HCEC 1CT (cell line): ENCODE results near the gene NPR1.
"Not testable (repeated sequence)": the region's sequence is repeated elsewhere in the genome, so short reads cannot be mapped to it uniquely, and the experiment has no call there.

Source experiments
- DNase-seq: peaks from one replicate; pipeline ENCODE4 v3.0.0-alpha.2; 2017

NPR1 gene

DNA sequence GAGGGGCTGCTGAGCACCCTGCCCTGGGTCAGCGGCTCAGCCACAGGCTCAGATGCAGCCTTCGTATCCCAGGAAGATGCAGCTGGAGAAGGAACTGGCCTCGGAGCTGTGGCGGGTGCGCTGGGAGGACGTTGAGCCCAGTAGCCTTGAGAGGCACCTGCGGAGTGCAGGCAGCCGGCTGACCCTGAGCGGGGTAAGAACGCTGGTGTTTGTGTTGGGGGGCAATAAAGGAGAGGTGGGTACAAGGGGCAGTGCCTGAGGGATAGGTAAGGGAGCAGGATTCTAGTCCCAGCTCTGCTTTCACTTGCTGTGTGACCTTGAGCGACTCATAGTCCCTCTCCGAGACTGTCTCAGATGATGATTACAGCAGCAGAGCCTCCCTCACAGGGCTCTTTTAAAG, 6.4 kb downstream of the NPR1 start:
- DNase-seq, result no peak

DNA sequence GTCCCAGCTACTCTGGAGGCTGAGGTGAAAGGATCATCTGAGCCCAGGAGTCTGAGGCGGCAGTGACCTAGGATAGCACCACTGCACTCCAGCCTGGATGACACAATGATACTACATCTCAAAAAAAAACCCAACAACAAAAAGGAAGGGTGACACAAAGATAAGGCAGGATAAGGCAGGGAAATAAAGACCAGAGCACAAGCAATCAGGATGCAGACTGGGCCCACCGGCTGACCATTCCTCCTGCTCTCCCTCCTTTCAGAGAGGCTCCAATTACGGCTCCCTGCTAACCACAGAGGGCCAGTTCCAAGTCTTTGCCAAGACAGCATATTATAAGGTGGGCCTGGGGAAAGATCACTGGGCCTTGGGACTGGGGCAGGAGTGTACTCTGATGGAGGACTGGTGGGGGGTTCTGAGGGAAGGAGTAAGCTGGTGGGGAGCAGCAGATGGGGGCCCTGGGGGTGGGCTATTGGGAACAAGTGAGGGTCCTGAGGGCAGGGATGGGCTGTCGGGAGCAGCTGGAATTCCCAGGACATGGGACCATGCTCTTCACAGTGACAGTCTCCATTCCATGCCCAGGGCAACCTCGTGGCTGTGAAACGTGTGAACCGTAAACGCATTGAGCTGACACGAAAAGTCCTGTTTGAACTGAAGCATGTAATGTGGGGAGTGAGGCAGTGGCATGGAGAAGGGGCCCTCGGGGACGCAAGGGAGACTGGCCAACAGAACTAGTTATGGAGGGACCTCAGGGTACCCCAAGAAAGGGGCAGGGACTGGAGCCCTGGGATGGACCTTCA, 7.3 kb downstream of the NPR1 start:
- DNase-seq, result no peak

DNA sequence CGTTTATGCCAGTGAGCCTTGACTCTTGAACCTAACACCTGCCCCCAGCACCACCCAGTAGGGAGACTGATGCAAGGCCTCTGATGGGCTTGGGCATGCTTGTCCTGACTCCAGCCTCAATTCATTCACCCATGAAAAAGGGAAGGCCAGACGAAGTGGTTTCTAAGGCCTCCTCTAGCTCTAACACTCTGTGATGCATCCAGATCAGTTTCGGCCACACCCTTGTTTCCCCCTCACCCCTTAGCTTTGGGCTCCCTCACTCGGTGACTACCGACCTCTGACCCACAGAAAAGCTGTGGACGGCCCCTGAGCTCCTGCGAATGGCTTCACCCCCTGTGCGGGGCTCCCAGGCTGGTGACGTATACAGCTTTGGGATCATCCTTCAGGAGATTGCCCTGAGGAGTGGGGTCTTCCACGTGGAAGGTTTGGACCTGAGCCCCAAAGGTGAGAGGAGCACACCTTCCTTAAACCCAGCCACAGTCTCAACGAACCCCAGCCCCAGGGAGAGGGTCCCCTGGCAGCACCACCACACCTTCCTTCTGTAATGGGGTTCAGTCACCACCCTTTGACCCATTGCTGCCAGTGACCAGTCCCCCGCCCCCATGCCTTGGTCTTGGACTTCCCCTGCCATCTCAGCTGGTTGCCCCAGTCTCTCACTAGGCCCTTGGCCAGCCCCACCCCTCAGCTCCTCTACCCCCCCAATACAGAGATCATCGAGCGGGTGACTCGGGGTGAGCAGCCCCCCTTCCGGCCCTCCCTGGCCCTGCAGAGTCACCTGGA, 9.0 kb downstream of the NPR1 start:
- no peak for DNase-seq

DNA sequence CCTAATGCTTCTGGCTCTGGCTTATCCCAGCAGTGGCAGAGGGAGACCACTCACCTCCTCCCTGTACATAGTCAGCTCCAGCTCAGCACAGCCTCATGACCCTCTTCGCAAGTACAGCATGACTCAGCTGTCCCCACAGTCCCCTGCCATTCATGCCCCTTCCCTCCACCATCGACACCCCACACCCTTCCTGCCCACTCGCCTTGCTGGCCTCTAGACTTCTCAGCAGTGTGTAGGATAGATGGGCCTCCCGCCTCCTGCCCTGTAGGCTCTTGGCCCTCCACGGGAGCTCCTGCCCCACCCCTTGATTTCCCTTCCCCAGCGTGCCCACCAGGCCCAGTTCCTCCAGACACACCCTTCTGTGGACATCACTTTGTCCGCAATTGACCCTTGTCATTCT, 9.8 kb downstream of the NPR1 start:
- DNase-seq, result no peak

DNA sequence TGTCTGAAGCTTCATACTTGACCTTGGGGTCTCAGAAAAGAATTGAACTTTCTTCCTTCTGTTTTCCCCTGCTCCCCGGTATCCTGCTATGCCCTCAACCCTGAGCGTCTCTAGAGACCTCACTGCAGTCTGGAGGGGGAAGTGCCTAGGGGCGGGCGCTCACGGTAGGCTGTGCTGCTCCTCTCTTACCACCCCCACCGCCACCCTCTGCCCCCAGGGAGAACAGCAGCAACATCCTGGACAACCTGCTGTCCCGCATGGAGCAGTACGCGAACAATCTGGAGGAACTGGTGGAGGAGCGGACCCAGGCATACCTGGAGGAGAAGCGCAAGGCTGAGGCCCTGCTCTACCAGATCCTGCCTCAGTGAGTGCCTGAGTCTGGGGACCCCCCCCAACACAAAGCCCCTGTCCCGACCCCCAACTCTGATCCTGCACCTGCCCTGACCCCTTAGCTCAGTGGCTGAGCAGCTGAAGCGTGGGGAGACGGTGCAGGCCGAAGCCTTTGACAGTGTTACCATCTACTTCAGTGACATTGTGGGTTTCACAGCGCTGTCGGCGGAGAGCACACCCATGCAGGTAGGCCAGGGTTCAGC, 10.3 kb downstream of the NPR1 start:
- no peak for DNase-seq

DNA sequence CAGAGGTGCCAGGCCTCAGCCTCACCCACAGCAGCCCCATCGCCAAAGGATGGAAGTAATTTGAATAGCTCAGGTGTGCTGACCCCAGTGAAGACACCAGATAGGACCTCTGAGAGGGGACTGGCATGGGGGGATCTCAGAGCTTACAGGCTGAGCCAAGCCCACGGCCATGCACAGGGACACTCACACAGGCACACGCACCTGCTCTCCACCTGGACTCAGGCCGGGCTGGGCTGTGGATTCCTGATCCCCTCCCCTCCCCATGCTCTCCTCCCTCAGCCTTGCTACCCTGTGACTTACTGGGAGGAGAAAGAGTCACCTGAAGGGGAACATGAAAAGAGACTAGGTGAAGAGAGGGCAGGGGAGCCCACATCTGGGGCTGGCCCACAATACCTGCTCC, 15.0 kb downstream of the NPR1 start:
- no peak for DNase-seq

DNA sequence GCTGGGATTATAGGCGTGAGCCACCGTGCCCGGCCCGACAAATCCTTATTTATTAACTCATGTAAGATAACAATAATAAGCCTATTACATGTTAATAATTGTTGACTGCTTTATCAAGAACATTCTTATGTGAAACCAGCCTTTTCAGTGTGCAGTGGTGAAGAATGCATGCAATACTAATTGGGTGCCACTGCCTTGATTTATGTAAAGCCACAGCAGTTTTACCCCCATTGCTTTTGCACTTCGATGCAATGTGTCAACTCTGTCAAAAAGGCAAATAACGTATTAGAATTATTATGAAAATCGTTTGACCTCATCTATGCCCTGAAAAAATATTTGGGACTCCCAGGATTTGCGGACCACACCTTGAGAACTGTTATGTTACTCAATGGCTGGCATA, 18.3 kb downstream of the NPR1 start:
- no peak for DNase-seq

DNA sequence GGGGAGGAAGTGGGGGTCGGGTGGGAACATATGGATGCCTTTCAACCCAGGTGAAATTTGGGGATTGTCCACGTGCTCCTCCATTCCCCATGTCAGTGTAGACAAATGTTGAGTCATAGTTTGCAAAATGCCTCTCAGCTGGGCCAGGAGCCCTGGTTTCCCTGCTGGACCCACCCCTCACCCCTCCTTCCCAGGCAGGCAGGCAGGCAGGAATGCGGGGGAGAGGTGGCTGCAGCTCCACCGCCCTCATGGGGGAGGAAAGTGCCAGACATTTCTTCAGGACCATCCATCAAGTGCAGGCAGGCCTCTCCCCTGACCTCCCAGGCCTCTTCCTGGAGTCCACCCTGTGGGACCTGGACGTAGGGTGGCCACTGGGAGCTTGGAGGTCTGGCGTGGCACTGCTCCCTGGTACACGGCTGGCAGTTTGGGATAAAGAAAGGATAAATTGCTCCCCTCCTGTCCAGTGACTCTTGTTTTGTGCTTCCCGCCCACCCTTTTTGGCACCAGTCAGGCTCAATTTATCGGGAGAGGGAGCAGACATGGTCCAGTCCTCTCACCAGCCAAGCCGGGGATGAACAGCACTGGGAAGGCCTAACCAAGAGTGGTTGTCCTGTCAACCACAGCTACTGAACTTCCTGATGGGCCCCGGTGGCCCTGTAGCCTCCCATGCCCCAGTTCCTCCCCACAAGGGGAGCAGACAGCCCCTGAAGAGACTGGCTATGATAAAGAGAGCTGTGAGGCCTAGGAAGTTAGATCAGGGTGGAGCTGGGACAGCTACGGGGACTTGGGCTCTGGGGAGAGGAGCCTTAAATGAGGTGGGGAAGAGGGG, 18.9 kb downstream of the NPR1 start:
- DNase-seq, result no peak

DNA sequence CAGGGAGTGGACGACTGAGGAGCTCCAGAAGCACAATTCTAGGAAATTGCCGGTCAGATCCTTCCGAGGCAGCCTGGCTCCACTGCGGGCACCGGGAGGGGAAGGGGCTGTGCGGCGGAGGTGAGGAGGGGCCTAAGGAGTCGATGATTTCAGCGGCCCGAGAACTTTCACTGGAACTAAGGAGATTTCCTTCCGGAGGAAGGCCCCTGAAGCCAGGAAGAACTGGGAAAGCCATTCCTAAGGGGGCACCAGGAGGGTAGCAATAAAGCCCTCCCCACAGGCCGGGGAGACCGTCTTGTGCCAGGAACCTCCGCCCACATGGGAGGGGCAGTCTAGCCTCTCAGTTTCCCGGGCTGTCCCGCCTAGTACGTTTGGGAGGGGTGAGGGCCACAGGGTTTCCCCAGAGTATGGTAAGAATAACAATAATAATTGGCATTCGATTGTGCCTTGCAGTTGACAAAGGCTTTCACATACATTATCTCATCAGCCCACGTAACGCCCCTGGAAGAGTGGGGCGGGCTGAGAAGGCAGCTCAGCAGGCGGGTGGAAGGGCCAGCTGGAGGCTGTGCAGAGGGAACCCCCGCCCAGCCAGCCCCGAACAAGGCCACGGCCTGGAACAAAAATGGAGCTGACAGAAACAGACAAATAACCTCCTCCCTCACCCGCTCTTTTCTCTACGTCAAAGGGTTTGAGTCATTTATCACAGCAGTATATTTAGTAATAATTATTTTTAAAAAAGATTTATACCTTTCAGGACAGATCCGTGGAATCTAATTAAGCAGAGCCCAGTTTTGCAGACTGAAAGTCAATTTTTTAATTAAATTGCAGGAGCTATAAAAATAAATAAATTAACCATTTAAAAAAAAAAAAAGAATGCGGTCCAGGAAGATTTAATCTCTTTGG, 19.8 kb downstream of the NPR1 start:
- no peak for DNase-seq

DNA sequence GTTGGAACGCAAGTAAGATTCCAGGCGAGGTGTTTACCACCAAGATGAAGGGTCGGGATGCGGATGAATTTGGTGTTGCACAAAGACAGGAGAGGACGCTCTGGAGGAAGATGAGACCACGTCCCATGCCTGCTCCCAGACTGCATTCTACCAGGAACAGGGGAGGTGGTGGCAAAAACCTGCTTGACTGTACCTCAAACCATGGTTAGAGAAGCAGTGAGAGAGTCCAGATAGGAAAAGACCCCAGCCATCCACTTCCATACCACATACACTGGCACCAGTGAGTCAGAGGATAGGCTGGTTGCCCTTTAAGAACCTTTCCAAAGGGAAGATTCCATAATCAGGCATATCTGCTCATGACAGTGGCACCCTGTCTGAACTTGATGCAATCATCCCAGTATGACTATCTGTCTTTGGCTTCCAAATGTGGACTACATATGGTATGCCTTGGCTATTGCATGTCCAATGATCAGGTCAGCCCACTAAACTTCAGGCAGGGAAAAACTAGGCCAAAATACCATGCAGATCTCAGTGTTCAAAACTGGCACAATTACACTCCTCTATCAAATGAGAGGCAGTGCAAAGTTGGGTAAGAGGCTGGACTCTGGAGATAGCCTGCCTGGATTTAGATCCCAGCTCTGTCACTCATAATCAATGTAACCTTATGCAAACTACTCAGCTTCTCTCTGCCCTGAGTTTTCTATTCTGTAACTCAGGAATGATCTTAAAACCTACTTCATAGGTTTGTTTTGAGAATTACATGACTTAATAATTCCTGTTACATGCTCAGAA, 20.6 kb downstream of the NPR1 start:
- DNase-seq, result peak; percentile 51

DNA sequence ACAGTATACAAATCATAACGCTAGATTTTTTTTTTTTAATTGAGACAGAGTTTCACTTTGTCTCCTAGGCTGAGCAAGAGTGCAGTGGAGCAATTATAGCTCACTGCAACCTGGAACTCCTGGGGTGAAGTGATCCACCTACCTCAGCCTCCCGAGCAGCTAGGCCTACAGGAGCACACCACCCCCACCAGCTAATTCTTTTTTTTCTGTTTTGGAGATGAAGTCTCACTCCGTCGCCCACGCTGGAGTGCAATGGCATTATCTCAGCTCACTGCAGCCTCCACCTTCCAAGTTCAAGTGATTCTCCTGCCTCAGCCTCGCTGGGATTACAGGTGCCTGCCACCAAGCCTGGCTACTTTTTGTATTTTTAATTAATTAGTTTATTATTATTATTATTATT, 21.3 kb downstream of the NPR1 start:
- DNase-seq, result no peak

DNA sequence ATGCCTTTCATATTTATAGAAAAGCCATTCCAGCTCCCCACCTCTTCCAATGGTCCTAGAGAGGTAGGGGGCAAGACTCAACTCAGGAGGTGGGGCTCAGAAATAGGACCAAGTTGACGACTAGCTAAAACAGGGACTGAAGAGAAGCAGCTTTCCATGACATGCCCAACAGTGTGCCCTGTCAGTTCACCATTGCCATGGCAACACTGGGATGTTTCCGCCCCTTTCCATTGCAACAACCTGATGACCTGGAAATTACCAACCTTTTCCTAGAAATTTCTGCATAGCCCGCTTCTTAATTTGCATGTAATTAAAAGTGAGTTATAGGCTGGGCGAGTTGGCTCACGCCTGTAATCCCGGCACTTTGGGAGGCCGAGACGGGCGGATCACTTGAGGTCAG, 27.0 kb downstream of the NPR1 start:
- no peak for DNase-seq

DNA sequence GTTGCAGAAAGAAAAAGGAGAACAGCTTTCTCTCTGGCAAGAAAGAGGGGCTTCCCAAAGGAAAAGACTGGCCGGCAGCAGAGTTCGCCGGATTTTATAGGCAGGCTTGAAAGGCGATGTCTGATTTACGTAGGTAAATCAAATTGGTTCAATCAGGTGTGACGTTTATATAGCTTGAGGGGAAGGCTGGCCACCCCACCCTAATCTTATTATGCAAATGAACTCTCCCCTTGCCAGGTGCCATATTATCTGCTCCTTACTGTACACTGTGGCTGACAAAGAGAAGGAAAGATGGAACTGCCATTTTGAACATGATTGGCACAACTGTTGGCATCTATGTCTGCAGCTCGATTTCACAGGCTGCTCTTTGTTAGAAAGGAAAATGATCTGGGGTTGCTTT, 32.5 kb downstream of the NPR1 start:
- no peak for DNase-seq

DNA sequence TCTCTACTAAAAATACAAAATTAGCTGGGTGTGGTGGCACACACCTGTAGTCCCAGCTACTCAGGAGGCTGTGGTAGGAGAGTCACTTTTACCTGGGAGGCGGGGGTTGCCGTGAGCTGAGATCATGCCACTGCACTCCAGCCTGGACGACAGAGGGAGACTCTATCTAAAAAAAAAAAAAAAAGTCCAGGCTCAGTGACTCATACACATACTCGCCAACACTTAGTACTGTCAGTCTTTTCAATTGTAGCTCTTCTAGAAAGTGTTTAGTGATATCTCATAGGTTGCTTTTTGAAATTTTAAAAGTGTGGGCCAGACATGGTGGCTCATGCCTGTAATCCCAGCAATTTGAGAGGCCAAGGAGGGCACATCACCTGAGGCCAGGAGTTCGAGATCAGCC, 37.7 kb downstream of the NPR1 start:
- DNase-seq, result not testable (repeated sequence)

DNA sequence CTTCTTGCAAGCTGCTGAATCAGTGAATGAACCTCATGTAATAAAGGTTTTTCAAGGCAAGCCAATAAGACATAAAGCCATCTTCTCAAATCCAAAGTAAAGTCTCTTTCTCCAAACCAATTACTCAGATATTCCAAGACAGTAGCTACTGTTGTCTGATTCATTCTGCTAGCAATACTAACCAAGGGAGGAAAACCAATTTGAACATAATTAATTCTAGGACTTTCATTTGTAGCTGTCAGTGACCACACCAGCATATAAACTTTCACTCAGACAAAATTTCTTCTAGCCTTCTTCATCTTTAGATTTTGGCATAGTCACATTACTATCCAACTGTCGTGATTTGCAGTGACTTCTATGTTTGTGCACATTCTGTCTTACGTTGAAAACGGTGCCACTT, 38.8 kb downstream of the NPR1 start:
- no peak for DNase-seq

DNA sequence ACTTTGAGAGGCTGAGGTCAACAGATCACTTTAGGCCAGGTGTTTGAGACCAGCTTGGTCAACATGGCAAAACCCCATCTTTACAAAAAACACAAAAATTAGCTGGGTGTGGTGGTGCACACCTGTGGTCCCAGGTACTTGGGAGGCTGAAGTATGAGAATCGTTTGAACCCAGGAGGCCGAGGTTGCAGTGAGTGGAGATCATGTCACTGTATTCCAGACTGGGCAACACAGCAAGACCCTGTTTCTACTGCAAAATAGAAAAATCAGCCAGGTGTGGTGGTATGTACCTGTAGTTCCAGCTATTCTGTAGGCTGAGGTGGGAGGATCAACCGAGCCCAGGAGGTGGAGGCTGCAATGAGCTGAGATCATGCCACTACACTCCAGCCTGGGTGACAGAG, 45.2 kb downstream of the NPR1 start:
- no peak for DNase-seq

DNA sequence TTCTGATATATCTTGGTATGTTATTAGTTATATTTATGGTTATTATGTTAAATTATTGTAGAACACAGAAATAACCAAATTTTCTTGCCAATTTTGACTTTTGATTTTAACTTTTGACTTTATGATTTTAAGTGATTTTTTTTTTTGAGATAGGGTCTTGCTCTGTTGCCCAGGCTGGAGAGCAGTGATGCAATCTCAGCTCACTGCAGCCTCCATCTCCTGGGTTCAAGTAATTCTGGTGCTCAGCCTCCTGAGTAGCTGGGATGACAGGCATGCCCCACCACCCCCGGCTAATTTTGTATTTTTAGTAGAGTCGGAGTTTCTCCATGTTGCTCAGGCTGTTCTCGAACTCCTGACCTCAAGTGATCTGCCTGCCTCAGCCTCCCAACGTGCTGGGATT, 46.1 kb downstream of the NPR1 start:
- DNase-seq, result not testable (repeated sequence)

DNA sequence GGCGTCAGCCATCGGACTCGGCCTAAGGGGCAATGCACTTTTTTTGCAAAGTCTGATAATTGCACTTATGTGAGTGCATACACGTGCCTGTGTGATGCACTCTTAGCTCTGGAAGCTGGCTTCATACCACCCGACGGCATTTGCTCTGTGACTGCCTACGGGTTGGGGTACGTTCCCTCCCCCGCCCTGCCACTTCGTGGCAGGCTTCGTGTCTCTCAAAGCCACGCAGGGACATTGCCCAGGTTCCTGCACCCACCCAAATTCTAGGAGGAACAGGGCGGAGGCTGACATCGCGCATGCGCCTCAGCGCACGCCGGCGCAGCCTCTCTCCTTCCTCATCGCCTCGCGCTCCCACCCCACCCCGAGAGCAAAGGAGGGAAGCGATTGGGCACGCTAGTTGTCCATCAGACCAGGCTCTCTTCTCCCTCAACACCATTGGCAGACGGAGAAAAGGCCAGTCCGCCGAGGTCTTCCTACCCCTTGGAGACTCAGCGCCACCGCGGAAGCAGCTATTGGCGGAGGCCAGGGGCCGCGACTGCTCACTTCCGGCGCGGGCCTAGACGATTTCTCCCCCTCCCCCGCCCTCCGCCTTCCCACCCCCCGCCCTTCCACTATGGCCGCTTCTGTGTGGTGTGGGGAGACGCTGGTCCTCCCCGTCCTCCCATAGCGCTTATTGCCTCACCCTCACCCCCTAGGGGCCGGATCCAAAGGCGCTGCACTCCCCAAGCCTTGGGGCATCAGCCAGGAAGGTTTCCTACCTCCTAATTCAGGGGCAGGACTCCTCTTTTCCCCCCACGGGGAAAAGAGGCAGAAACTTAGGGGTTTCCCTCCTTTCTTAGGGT, 49.2 kb downstream of the NPR1 start, which contains the start of gene INTS3:
INTS3 (plus strand) TSS at position 588 of the 842 bp plus-strand sequence. CDS start 585 bp downstream, outside the sequence.
- peak; percentile 100 for DNase-seq

DNA sequence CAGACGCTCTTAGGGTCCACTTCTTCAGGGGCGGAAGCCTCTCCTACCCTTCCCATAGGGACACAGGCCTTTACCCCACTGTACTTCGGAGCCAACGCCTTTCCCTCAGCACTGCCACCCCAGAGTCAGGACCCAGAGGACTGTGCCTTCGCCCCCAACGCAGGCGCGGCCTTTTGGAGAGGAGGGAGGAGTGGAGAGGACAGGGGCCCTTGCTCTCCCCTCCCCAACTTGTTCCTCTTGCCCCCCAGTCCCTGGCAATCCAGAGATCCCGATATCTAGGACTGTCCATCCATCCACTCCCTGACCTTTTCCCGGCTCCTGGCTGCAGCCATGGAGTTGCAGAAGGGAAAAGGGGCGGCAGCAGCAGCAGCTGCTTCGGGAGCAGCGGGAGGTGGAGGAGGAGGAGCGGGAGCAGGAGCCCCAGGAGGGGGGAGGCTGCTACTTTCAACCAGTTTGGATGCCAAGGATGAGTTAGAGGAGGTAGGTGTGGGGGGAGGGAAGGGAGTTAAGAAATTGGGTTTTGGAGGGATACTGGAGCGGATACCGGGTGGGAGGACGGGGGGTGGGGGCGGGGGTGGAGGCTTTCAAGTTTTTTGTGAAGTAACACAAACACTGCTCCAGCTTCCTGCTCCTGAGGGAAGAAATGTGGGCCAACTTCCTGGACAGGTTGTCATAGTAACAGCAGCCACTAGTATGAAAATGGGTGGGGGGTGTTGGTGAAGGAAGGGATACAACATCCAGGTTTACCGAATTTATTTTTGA, 50.0 kb downstream of the NPR1 start:
- DNase-seq, result peak; percentile 43
